NT2/D1 (cell line): ENCODE data around the gene KRT25.

Experiments used
- SUZ12 ChIP-seq: IDR thresholded peaks from 2 replicates; pipeline ENCODE4 v1.6.1; 2011; ENCODE audit not compliant: insufficient read length, insufficient read depth; ENCODE audit errors: extremely low read depth
- YY1 ChIP-seq: IDR thresholded peaks from 2 replicates; pipeline ENCODE4 v1.6.1; 2011; ENCODE audit not compliant: insufficient read length, insufficient read depth
- ZNF274 ChIP-seq: IDR thresholded peaks from 2 replicates; pipeline ENCODE4 v1.6.1; 2011; ENCODE audit warnings: mild to moderate bottlenecking, low read depth, low read length

DNA sequence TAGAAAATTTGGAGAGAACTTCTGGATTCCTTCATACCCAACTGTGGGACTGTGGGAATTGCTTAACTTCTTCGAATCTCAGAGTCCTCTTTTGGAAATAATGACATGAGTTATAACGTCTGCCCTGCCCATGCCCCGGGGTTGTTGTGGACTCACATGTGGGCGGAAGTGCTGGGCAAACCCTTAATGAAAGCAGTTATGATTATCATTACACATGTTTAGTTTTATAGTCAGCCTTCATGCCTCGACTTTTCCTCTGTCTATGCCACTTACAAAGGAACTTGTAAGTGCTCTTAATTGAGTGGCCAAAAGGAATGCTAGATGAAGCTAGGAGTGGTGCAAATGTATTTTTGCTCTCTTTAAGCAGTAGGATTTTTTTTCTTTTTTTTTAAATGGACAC, 23.3 kb upstream of the KRT25 start:
- TF ChIP-seq YY1 (no peak), SUZ12 (no peak), ZNF274 (no peak)
